SJCRH30 (cell line): ENCODE measurements around the gene LINS1. TPM values are rescaled to one million over a fixed set of nuclear protein-coding genes. Genes with fewer than 3 reads are reported as not detected.

Experiments used
- DNase-seq, 2 experiments: peaks; one replicate each; pipeline ENCODE4 v3.0.0-alpha.2; 2015 to 2020
- H3K27ac ChIP-seq: fragments of 250-450 bp; sonication (Bioruptor Pico); 2 replicates; pipeline ENCODE4 v1.5.1; 2020; ENCODE audit warnings: mild to moderate bottlenecking, moderate library complexity
- H3K27me3 ChIP-seq: fragments of 250-450 bp; sonication (Bioruptor Pico); 2 replicates; pipeline ENCODE4 v1.5.1; 2020; ENCODE audit warnings: mild to moderate bottlenecking, moderate library complexity
- H3K36me3 ChIP-seq: fragments of 250-450 bp; sonication (Bioruptor Pico); 2 replicates; pipeline ENCODE4 v1.5.1; 2020; ENCODE audit warnings: mild to moderate bottlenecking, moderate library complexity
- H3K4me1 ChIP-seq: fragments of 250-450 bp; sonication (Bioruptor Pico); 2 replicates; pipeline ENCODE4 v1.5.1; 2020; ENCODE audit warnings: mild to moderate bottlenecking, moderate library complexity
- H3K4me3 ChIP-seq: fragments of 250-450 bp; sonication (Bioruptor Pico); 2 replicates; pipeline ENCODE4 v1.5.1; 2020; ENCODE audit warnings: mild to moderate bottlenecking, moderate library complexity
- H3K9me3 ChIP-seq: fragments of 250-450 bp; sonication (Bioruptor Pico); replicated peaks from 2 replicates; pipeline ENCODE4 v1.5.1; 2020; ENCODE audit warnings: mild to moderate bottlenecking, moderate library complexity
- total RNA-seq: library from RNA; depleted of rRNA; stranded (reverse); fragments of >200 nt; shearing (Covaris generic); gene quantifications from 2 replicates; pipeline ENCODE4 v1.2.3, GENCODE V29; 2014; rRNA removed

LINS1 gene
- total RNA-seq, 1 experiment from 2014 or later: 27.8 TPM

DNA sequence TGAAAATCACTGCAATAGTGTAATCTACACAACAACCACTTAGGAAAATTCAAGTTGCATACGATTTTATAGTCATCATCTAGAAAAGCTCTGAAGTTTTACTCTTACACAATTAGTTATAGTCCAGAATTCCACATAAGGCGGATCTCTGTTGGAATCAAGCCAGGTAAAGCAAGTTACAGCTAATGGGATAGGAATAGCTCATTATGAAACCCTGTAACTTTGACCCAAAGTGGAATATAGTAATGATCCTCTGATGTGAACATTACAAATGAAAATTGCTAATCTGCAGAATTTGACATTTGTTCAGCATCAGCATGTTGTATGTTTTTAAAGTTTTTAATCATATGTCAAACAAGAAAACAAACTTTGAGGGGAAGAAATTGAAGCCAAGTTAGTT is 77.7 kb downstream of the LINS1 start:
- Histone ChIP-seq H3K27ac (no peak overlapping the region), H3K4me3 (no peak overlapping the region), H3K9me3 (no peaks in the 10 kb centered on the region), H3K4me1 (no peaks in the 10 kb centered on the region), H3K27me3 (0 out of 2 replicates have a peak, but pooled peaks cover 7% of the 10 kb centered on the region), H3K36me3 (no peaks in the 10 kb centered on the region)
- no peak for DNase-seq

DNA sequence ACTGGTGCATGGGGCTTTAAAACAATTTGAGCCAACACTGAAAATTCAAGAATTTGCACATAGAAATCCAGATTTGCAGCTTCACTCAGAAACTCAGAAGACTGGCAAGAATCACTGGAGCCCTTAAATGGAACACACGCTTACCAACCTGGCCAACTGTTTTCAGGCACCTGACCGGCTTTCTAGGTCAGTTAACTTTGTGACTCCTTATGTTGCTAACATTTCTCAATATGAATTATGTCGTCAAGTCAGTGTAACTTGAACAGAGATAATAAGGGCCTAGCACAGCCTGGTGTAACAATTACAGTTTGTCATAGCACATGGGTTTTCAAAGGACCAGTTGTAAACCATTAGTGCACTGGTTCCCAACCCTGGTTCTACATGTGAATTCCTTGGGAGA is 80.1 kb downstream of the LINS1 start:
- peaks cover 16% of the 10 kb centered on the region for H3K4me1 ChIP-seq
- DNase-seq: no peak
- H3K27ac ChIP-seq: no peak overlapping the region
- H3K36me3 ChIP-seq: no peaks in the 10 kb centered on the region
- H3K4me3 ChIP-seq: no peak overlapping the region
- no peaks in the 10 kb centered on the region for H3K27me3 ChIP-seq
- H3K9me3 ChIP-seq: no peaks in the 10 kb centered on the region

DNA sequence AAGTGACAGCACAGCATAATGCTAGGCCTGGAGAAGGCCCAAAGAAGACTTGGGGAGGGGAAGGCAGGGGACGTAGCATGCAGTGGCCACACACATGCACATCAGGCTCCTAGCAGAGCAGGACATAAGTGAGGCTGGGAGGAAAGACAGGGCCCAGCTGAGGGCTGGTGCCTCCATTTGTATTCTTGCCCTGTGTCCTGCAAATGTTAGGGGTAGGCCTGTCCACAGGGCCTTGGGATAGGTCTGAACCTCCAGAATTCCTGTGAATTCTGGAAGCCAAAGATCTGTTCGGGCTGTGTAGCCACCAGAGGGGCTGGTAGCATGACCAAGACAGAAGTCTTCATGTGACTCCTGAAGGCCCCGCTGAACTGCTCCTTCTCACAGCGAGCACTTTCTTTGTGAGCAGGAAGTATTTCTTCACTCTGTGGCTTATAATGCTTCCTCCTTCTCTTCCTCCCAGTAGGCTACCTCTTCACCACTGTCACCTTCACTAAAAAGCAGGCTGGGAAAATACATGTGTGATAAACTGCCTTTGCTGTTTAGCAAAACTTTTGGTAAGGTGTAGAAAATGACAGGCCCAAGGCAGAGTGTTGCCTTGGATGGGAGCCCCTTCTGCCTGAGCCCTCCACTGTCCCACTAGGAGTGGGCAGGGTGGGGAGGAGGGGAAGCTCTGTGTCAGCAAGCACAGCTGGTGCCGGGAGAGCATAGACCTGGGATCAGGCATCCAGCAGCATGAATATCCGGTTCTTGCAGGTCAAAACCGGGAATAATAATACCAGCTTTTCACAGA is 81.7 kb downstream of the LINS1 start:
- Histone ChIP-seq H3K27me3 (no peaks in the 10 kb centered on the region), H3K36me3 (no peaks in the 10 kb centered on the region), H3K9me3 (no peaks in the 10 kb centered on the region), H3K4me3 (no peak overlapping the region), H3K27ac (no peak overlapping the region), H3K4me1 (peaks cover 24% of the 10 kb centered on the region)
- no peak for DNase-seq

DNA sequence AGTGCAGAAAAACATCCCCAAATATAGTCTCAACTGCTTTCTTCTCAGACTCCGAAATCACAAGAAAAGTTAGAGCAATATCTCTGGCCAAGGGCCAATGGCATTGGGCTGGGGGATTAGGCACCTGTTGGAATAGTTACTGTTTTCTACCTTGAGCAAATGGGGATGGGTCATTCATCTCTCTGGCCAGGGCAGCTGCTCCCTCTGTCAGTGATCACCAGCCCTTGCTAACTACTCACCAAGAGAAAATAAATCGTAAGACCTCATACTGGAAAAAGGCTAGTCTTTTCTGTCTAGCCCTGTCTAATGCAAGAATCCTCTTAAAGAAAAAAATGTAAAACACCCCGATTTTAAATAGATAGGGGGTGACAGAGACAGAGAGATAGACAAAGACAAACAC is 84.1 kb downstream of the LINS1 start:
- Histone ChIP-seq H3K27ac (no peak overlapping the region), H3K36me3 (no peaks in the 10 kb centered on the region), H3K27me3 (no peaks in the 10 kb centered on the region), H3K4me3 (no peak overlapping the region), H3K9me3 (no peaks in the 10 kb centered on the region), H3K4me1 (peaks cover 24% of the 10 kb centered on the region)
- DNase-seq: peak; percentile 67 to 86

Other genes with a start within 250 kb of the LINS1 start
- 0.05 and 0.16 TPM in 2 replicates for gene CERS3, start 73.2 kb downstream of the LINS1 start, total RNA-seq
- gene ASB7, start 405 bp upstream of the LINS1 start, total RNA-seq: 14.9 and 16.2 TPM in 2 replicates